ENCODE measurements around the gene KRTAP12-4.

The KRTAP12-4 gene

DNA sequence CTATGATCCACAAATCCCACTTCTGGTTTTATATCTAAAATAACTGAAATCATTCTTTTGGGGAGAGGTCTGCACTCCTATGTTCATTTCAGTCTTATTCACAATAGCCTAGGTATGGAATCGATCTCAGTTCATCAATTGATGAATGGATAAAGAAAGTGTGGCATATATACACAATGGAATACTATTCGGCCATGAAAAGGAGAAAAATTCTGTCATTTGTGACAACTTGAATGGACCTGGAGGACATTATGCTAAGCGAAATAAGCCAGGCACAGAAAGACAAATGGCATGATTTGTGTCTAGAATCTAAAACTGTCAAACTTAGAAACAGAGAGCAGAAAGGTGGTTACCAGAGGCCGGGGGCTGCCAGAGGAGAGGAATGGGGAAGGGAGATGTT, 48.0 kb downstream of the KRTAP12-4 start:
- DNase-seq: no peak
